EL (cell line): ENCODE measurements around the gene IL1R2.
"Not testable (repeated sequence)": the region's sequence is repeated elsewhere in the genome, so short reads cannot be mapped to it uniquely, and the experiment has no call there.

Source experiments
- DNase-seq: peaks from one replicate; pipeline ENCODE4 v3.0.0-alpha.2; 2016

Gene IL1R2

DNA sequence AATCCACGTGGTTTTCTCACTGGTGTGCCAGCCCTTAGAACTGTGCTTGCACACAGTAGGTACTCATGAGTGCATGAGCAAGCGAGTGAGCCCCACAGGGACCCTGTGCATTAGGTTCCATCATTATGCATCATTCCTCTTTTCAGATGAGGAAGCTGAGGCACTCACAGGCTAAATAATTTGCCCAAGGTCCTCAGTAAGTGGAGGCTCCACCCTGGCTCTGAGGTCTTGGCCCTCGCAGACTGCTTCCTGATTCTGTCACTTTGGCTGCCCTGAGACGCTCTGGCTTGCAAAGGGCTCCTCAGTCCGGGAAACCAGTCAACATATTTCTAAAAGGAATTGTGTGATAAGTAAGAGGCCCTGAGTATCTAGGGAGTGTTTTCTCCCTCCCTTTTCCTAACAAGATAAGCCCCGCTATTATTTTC, 71.7 kb downstream of the IL1R2 start:
- DNase-seq: peak; percentile 48

DNA sequence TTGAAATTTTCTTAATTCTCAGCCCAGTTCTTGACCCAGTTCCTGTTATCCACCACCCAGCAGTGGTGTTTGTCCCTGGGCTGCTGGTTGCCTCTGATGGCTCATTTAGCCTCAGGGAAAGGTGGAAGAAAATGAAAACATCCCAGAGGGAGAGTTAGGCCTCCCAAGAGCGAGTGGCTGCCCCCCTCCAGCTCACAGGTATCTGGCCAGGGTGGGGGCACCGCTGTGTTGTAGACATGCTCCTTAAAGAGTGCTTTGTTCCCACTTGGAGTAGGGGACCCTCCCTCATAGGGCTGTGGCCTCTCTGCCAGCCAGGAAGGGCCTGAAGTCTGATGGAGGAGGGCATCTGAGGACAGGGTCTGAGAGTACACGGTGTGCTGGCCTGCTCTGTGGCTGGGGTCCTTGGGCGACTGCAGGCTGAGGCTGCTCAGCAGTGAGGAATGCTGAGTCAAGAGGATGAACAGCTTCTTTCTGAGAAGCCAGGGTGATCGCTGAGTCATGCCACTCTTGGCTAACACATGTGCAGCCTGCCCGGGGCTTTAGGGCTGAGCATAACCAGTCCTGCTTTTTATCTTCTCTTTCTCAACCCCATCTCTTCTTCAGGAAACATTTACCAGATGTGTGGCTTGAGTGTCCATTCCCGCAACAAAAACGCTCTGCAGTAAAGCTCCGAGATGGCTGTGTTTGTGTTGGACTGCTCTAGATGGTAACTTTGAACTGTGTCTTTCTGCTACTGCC, 72.3 kb downstream of the IL1R2 start:
- peak; percentile 97 for DNase-seq

DNA sequence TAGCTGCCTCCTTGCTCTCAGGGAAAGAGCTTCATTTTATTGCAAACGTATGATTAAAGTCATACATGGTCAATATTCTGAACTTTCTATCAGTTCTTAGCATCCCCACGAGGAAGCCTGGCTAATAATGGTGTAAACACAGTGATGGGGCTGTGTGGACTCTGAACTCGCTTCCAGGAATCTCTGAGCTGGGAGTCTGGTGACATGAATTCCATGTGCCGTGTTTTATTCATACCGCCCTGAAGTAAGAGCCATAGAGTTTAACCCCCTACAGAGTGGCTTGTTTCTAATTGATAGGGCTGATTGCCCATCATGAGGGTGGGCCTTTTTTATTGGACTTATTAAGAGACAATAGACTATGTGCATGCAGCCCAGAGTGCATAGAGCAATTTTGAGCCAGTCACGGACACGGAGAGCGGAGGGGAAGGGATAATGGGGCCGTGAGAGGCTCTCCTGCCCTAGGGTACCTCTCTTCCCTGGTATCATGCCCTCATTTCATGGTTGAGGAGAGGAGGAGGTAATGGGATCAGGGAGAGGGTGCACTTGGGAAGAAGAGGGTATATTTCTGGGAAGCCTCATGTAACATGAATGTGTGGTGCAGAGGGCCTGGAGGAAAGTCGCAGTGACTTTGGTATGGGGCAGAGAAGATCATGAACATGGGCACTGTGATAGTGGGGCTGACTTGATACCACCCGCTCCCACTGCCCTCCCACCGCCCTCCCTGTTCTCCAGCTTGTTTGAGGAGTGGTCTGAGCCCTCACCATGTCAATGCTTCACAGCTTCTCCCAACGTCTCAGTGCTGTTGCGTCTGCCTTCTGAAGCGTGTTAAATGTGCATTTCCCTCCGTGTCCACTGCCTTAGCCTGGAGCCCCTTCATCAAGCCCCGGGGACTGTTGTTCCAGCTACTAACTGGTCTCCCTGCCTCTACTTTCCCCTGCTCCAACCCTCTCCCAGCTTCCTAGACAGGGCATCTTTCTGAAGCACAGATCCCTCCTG, 73.2 kb downstream of the IL1R2 start:
- no peak for DNase-seq

DNA sequence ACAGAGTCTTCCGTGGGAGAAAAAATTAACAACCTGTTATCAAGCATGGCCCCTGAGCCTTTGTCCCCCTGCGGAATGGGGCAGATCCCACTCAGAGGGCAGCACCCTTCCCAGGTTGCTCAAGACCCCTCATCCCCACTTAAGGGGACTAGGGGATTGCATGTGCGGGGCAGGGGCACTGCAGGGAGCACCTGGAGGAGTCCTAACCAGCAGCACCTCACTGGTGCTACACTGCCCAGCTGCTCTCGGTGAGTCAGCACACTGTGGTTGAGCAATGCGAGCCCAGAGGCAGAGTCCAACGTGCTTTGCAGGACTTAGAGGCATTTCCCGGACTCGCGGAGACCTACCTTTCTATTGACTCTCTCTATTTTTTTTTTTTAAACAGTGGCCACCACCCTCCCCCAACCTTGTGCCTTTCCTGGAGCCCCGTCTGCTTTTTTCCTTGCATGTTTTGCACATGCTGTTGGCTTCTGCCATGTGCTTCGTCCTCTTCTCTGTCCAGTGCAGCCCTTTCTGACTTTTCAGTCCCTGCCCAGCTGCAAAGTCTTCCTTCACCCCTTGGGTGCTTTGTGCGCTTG, 74.0 kb downstream of the IL1R2 start:
- DNase-seq: peak; percentile 74

DNA sequence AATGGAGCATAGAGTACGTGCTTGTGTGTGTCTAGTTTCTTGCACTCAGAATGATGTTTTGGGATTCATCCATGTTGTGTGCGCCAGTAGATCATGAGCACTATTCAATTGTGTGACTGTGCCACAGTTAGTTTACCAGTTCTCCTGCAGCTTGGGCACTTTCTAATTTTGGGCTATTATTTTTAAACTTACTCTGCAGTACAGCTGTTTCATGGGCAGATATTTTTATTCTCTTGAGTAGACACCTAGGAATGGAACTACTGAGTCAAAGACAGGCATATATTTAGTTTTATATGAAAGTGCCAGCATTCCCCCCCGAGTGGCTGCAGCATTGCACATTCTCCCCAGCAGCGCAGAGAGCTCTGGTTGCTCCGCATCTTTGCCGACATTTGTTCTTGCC, 74.8 kb downstream of the IL1R2 start:
- no peak for DNase-seq

DNA sequence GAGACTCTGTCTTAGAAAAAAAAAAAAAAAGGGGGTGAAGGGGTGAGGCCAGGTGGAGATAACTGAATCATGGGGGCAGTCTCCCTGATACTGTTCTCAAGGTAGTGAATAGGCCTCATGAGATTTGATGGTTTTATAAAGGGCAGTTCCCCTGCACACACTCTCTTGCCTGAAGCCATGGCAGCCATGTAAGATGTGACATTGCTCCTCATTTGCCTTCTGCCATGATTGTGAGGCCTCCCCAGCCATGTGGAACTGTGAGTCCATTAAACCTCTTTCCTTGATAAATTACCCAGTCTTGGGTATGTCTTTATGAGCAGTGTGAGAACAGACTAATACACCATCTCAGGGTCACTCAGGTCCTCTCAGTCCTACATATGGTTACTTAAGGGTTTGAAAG, 76.4 kb downstream of the IL1R2 start:
- not testable (repeated sequence) for DNase-seq

DNA sequence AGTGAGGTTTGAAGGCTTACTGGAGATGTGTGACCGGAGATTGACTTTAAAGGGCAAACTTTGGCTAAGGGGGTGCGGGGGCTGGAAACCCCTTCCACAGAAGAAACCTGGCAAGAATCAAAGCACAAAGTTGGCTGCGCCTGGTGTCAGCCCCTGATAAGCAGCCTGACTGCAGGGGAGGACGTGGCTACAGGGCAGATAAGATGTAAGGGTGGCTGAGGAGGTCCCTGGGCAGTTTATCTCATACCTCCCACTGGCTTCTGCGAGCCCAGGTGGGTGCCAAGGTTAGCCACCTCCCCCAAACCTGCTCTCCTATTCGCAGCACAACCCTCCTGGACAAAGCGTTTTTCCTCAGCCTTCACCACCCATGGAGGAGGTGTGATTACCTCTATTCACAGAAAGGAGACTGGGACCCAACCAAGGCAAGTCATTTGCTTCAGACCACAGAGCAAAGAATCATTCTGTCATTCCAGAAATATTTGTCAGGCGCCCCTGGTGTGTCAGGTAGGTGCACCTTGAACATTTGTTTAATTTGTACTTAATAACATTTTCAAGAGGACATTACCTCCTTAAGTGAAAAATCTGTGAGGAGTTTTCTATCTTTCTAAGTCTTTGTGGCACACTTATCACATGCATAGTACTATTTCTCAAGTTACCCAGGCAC, 77.7 kb downstream of the IL1R2 start:
- DNase-seq: no peak

DNA sequence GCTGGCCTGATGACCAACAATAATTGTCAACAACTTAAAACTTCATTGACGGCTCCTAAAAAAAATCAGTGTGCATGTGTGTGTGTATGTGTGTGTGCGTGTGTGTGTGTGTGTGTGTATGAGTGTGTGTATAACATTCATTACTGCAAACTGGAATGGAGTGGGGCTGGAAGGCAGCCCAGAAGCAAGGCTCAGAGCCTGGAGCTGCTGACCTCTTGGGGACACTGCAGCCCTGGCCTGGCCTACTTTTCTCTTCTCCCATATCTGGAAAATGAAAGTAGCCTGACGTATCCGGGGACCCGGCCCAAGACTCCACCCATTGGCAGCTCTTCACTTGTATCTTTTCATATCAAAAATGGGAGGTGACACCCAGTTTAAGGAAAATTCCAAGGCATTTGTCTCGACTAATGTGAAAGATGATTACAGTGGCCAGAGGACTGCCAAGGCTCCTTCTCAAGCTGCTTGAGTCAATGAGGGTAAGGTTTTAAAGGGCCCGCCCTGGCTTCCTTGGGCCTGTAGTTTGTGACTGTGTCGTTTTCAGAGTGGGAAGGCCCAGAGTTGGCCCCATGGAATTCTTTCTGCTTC, 78.4 kb downstream of the IL1R2 start:
- peak; percentile 83 for DNase-seq

DNA sequence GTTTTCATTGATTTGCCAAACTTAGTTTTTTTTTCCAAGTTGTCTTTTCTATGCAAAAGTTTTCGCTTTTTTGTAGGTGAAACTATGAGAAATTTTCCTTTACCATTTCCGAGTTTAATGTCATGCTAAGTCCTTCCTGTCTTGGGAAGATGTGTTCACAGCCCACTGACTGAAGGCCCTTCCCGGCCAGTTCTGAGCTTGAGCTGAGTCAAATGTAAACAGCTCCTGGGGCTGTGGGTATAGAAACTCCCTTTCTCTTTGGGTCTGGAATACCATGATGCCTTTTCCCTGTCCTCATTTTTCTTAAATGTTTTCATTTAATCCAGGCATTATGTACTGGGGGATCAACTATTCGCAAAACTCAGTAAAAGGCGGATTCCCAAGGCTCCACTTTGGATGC, 81.0 kb downstream of the IL1R2 start:
- no peak for DNase-seq

DNA sequence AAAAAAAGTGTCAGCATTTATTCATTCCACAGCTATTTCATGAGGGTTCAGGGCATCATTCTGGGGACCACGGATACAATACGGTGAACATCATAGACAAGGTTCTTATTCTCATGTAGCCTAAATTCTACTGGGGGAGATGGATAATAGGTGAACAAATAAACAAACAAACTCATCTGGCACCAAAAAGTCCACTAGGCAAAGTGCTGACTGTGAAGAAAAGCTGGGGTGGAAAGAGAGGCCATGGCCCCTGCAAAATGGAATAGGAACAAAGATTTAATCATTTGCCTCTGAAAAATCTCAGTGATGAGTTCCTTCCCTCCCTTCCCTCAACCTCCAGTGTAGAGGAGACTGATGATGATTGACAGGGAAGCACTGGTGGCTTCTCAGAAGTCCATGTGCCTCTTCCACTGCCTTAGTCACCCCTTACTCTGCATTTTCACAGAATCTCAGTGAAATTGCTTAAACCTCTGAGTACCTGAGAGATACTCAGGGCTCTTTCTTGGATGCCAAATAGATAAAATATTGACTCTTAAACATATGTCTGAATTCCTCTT, 81.5 kb downstream of the IL1R2 start:
- no peak for DNase-seq

DNA sequence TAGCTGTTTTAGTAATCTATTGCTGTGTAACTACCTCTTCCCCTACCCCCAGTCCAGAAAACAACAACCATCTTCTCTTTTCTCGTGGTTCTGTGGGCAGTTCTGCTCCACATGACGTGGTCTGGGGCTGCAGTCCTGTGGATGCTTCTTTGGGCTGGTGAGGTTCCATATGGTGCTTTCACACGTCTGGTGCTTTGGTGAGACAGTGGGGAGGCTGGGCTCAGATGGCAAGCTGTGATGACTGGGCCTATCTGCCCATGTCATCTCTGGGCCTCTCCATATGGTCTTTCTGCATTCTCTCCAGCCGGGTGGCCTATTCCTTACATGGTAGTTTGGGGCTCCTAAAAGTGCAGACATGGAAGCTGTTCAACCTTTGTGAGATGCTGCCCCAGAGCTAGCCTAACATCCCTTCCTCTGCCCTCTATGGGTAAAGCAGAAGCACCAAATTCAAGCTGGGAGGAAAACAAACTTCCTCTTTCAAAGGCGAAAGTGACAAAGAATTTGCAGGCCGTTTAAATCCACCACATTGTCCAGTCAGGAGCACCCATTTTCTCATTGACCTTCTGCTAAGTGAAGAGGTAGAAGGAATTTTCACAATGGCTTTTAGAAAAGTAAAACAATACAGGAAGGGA, 82.5 kb downstream of the IL1R2 start:
- no peak for DNase-seq

DNA sequence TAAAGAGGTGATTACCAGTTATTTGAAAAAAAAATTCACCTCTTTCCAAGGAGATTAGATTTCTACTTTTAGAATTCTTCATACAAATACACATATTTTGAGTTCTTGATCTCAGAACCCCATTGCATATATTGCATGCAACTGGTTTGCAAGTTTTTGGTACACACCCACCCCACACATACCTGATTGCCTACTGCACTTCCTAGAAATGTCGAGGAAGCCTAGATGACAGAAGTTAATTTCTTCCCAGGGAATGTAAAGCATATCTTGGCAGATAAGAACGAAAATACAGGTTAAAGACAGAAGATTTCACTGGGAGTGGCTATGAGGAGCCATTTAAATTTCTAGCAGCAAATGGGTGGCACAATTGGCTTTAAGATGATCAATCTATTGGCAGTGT, 83.7 kb downstream of the IL1R2 start:
- DNase-seq: no peak

DNA sequence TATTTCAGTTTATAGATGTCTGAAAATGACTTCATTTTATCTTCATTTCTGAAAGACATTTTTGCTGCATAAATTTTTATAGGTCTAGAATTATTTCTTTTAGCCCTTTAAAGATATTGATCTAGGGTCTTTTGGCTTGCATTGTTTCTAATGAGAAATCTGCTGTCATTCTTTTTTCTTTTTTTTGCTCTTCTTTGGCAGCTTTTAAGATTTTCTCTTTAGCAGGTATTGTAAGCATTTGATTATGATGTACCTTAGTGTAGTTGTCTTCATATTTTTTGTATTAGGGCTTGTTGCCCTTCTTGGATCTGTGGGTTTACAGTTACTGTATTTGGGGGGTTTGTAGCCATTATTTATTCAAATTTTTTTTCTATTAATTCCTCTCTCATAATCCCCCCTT, 84.8 kb downstream of the IL1R2 start:
- DNase-seq: no peak
